Spleen (tissue), 11 donors: ENCODE measurements around the gene ALOXE3. TPM values are rescaled to one million over a fixed set of nuclear protein-coding genes. Genes with fewer than 3 reads are reported as not detected.

Experiments used
- DNase-seq: peaks from one replicate; pipeline ENCODE4 v3.0.0-alpha.2; 2020
- H3K27ac ChIP-seq, 8 donors: fragments of 200-600 bp; sonication (generic) in 7 of 8; 1 replicate in 4 of 8; 2 replicates in 4 of 8; pipeline versions ENCODE4 v1.5.0 to v1.8.0; 2016 to 2021; ENCODE audit warnings: inconsistent platforms in 4 of 8, mild to moderate bottlenecking in 4 of 8, moderate library complexity in 1 of 8
- H3K27me3 ChIP-seq, 7 donors: fragments of 200-600 bp; sonication (generic) in 6 of 7; replicated peaks in 1 of 7; 1 replicate in 4 of 7; 2 replicates in 3 of 7; pipeline versions ENCODE4 v1.5.0 to v1.8.0; 2016 to 2021; ENCODE audit warnings: inconsistent platforms in 3 of 7, mild to moderate bottlenecking in 1 of 7
- H3K36me3 ChIP-seq, 6 donors: fragments of 200-600 bp; sonication (generic) in 5 of 6; 1 replicate in 4 of 6; 2 replicates in 2 of 6; pipeline versions ENCODE4 v1.5.0 to v1.8.0; 2016 to 2021; ENCODE audit warnings: inconsistent platforms in 2 of 6
- H3K4me1 ChIP-seq, 6 donors: fragments of 200-600 bp; sonication (generic) in 5 of 6; 1 replicate in 3 of 6; 2 replicates in 3 of 6; pipeline versions ENCODE4 v1.5.0 to v1.8.0; 2016 to 2021; ENCODE audit warnings: inconsistent platforms in 3 of 6
- H3K4me3 ChIP-seq, 8 donors: fragments of 200-600 bp; sonication (generic) in 7 of 8; 1 replicate in 4 of 8; 2 replicates in 4 of 8; pipeline versions ENCODE4 v1.5.0 to v1.8.0; 2016 to 2021; ENCODE audit warnings: inconsistent platforms in 4 of 8, mild to moderate bottlenecking in 4 of 8, moderate library complexity in 2 of 8
- H3K9me3 ChIP-seq, 8 donors: fragments of 200-600 bp; sonication (generic) in 7 of 8; 1 replicate in 4 of 8; 2 replicates in 4 of 8; pipeline versions ENCODE4 v1.5.0 to v1.8.0; 2016 to 2021; ENCODE audit warnings: inconsistent platforms in 4 of 8
- CTCF ChIP-seq, 11 experiments: fragments of 200-600 bp in 7 of 11; fragments of 450-650 bp in 4 of 11; sonication (generic) in 4 of 11; IDR thresholded peaks in 8 of 11; conservative IDR thresholded peaks in 3 of 11; 1 replicate in 7 of 11; 2 replicates in 4 of 11; pipeline versions ENCODE4 v1.4.0 to v1.8.0; 2016 to 2021; ENCODE audit warnings: antibody characterized with exemption in 11 of 11, inconsistent platforms in 4 of 11, mild to moderate bottlenecking in 1 of 11
- POLR2A ChIP-seq, 3 donors: fragments of 450-650 bp; IDR thresholded peaks; one replicate each; pipeline ENCODE4 v1.5.1; 2017; ENCODE audit warnings: antibody characterized with exemption in 3 of 3, mild to moderate bottlenecking in 1 of 3
- POLR2AphosphoS5 ChIP-seq, 3 donors: sonication (generic); formaldehyde crosslinking; IDR thresholded peaks; one replicate each; pipeline ENCODE4 v1.5.1; 2017; ENCODE audit warnings: antibody characterized with exemption in 3 of 3
- WGBS, 5 donors: extraction: QIAGEN DNeasy Blood & Tissue Kit in 3 of 5; methylation state at CpG; one replicate each; pipeline versions ENCODE4 v1.1.5 to v1.1.7; 2013 to 2018; 5-methylcytosine and 5-hydroxymethylcytosine counted together
- intact Hi-C: fragments of 100-400 bp; cut with DNase I; formaldehyde crosslinking; loops from one replicate; pipeline ENCODE4 v1.15.0; 2023; ENCODE audit warnings: low total_unique reads
- polyA plus RNA-seq, 3 donors: library from polyadenylated mRNA; stranded (reverse); fragments of 200-250 nt; gene quantifications; one replicate each; pipeline ENCODE4 v1.2.1, GENCODE V29; 2013
- total RNA-seq, 7 donors: library from RNA; depleted of rRNA in 3 of 7; stranded (reverse); fragments of >200 nt in 3 of 7; fragmentation: NEBNext Ultra II Directional in 4 of 7; extraction: Animal tissue kit (Norgen Biotek cat#: 25700) in 4 of 7; gene quantifications; one replicate each; pipeline versions ENCODE4 v1.1.0 to v1.2.1, GENCODE V29; 2016 to 2021
- donor health status: healthy with polysubstance abuse.
- donor health status: DM: no; HTN: no; CAD: no; lungs with moderate emphysema.
- donor health status: DM: no; HTN: no; CAD: no.
- donor health status: Bipolar disorder and iron deficiency.
- donor health status: healthy.
- donor health status: DM: no; HTN: no; CAD: no.
- donor health status: DM: yes; HTN: yes; CAD: no.

ALOXE3 gene
- total and polyA plus RNA-seq, 10 donors: 0.03 TPM; not detected in 9

- Histone ChIP-seq H3K4me3 (peak overlapping the region in 1 of 8 donors; percentile 39), H3K27ac (peak overlapping the region in 7 of 8 donors; percentile 22 to 86 (median 63)), H3K9me3 (no peaks in the 10 kb centered on the region), H3K27me3 (peaks cover 0 to 43% (median 23%) of the 10 kb centered on the region in 7 donors), H3K4me1 (peaks cover 0 to 39% (median 27%) of the 10 kb centered on the region in 6 donors), H3K36me3 (no peaks in the 10 kb centered on the region)
- TF ChIP-seq POLR2AphosphoS5 (IDR thresholded peaks at IDR 0.05) (peak in 1 of 3 donors; percentile 67), POLR2A (IDR thresholded peaks at IDR 0.05) (no peak)
- peak; percentile 78 for DNase-seq
- 22 to 30% (median 28%) methylated on average over 13 to 14 of the region's 14 CpGs for WGBS, 5 donors
- intact Hi-C loops: loop anchor here (5.0 to 10.0 kb wide), 3 partner anchors 62 to 232 kb away; no protein-coding TSS in a partner anchor
Observed at GRCh38 chr17:8056232-8056975, 61.9 kb downstream of the ALOXE3 start.

GRCh38 chr17:8055851-8056231 lies 62.5 kb downstream of the ALOXE3 start:
- Histone ChIP-seq H3K4me1 (peaks cover 0 to 39% (median 27%) of the 10 kb centered on the region in 6 donors), H3K9me3 (no peaks in the 10 kb centered on the region), H3K27ac (peak overlapping the region in 7 of 8 donors; percentile 22 to 86 (median 63)), H3K27me3 (peaks cover 0 to 37% (median 21%) of the 10 kb centered on the region in 7 donors), H3K4me3 (peak overlapping the region in 1 of 8 donors; percentile 39), H3K36me3 (no peaks in the 10 kb centered on the region)
- DNase-seq: peak; percentile 48
- intact Hi-C loops: loop anchor here (5.0 to 10.0 kb wide), 3 partner anchors 61 to 231 kb away; no protein-coding TSS in a partner anchor
- 49 to 69% (median 65%) methylated on average over 3 of the region's 3 CpGs for WGBS, 5 donors
- no peak for TF ChIP-seq POLR2A (IDR thresholded peaks at IDR 0.05)
- TF ChIP-seq CTCF (IDR thresholded peaks at IDR 0.05 in 8 of 11, conservative IDR thresholded peaks at IDR 0.05 in 3 of 11): no peak
- no peak for TF ChIP-seq POLR2AphosphoS5 (IDR thresholded peaks at IDR 0.05)

GRCh38 chr17:8053600-8053999 lies 64.7 kb downstream of the ALOXE3 start:
- DNase-seq: no peak
- intact Hi-C loops: loop anchor here (10.0 kb wide), 2 partner anchors 59 to 229 kb away; no protein-coding TSS in a partner anchor
- H3K9me3 ChIP-seq: no peaks in the 10 kb centered on the region
- no peak overlapping the region for H3K4me3 ChIP-seq
- peaks cover 0 to 17% (median 6%) of the 10 kb centered on the region in 7 donors for H3K27me3 ChIP-seq
- H3K4me1 ChIP-seq: peaks cover 0 to 33% (median 27%) of the 10 kb centered on the region in 6 donors
- no peak overlapping the region for H3K27ac ChIP-seq
- H3K36me3 ChIP-seq: no peaks in the 10 kb centered on the region
- WGBS, 5 donors: 88 to 93% (median 92%) methylated on average over 7 of the region's 7 CpGs
- TF ChIP-seq POLR2A (IDR thresholded peaks at IDR 0.05): no peak
- TF ChIP-seq POLR2AphosphoS5 (IDR thresholded peaks at IDR 0.05): no peak
- no peak for TF ChIP-seq CTCF (IDR thresholded peaks at IDR 0.05 in 8 of 11, conservative IDR thresholded peaks at IDR 0.05 in 3 of 11)

GRCh38 chr17:8052256-8053252 lies 65.8 kb downstream of the ALOXE3 start:
- peaks cover 0 to 28% (median 21%) of the 10 kb centered on the region in 6 donors for H3K4me1 ChIP-seq
- no peak overlapping the region for H3K27ac ChIP-seq
- H3K9me3 ChIP-seq: no peaks in the 10 kb centered on the region
- intact Hi-C loops: loop anchor here (10.0 kb wide), 2 partner anchors 58 to 228 kb away; no protein-coding TSS in a partner anchor
- TF ChIP-seq POLR2AphosphoS5 (IDR thresholded peaks at IDR 0.05): no peak
- no peak for TF ChIP-seq CTCF (IDR thresholded peaks at IDR 0.05 in 8 of 11, conservative IDR thresholded peaks at IDR 0.05 in 3 of 11)
- no peak for TF ChIP-seq POLR2A (IDR thresholded peaks at IDR 0.05)
- DNase-seq: peak; percentile 28
- 85 to 94% (median 93%) methylated on average over 6 of the region's 6 CpGs for WGBS, 5 donors
- H3K36me3 ChIP-seq: peaks cover 0 to 3% (median 0%) of the 10 kb centered on the region in 6 donors
- H3K4me3 ChIP-seq: no peak overlapping the region
- peaks cover 0 to 10% (median 0%) of the 10 kb centered on the region in 7 donors for H3K27me3 ChIP-seq
